ENCODE data around the gene TRIP12. TPM values are rescaled to one million over a fixed set of nuclear protein-coding genes. Genes with fewer than 3 reads are reported as not detected.

TRIP12 gene
- total and polyA plus RNA-seq, 2 of the 13 experiments (the other 11 are each of a cell fraction or from before 2014, with no cell fraction given) = 72.1 to 153 TPM

GRCh38 chr2:229921101-229921891 is 513 bp downstream of the TRIP12 start (continued):
- TF ChIP-seq SNAPC4 (CRISPR knock-in tag; IDR thresholded peaks at IDR 0.05) = no peak
- TF ChIP-seq GABPA (IDR thresholded peaks at IDR 0.05; ENCODE audit: low read depth, low read length) = peak; percentile 88
- TF ChIP-seq GABPA (CRISPR knock-in tag; IDR thresholded peaks at IDR 0.05; ENCODE audit: low read depth) = peak; percentile 97
- no peak for TF ChIP-seq MAFF (IDR thresholded peaks at IDR 0.05; ENCODE audit: low read depth, low read length)
- 0 out of 2 replicates have a peak, but pooled peaks have one; percentile 40 for TF ChIP-seq SNAPC2 (CRISPR knock-in tag; IDR thresholded peaks at IDR 0.05)
- no peak for TF ChIP-seq BCL6 (CRISPR knock-in tag; IDR thresholded peaks at IDR 0.05)
- TF ChIP-seq AHDC1 (CRISPR knock-in tag; IDR thresholded peaks at IDR 0.05; ENCODE audit: borderline replicate concordance) = peak; percentile 54; the same call in 1 of the 2 replicates
- peak; percentile 11; the same call in 1 of the 2 replicates for TF ChIP-seq CEBPB (IDR thresholded peaks at IDR 0.05; ENCODE audit: borderline replicate concordance, low read depth, low read length)
- peak; percentile 63 for TF ChIP-seq ZFP37 (CRISPR knock-in tag; IDR thresholded peaks at IDR 0.05; ENCODE audit: borderline replicate concordance)
- TF ChIP-seq, protein P1, sequence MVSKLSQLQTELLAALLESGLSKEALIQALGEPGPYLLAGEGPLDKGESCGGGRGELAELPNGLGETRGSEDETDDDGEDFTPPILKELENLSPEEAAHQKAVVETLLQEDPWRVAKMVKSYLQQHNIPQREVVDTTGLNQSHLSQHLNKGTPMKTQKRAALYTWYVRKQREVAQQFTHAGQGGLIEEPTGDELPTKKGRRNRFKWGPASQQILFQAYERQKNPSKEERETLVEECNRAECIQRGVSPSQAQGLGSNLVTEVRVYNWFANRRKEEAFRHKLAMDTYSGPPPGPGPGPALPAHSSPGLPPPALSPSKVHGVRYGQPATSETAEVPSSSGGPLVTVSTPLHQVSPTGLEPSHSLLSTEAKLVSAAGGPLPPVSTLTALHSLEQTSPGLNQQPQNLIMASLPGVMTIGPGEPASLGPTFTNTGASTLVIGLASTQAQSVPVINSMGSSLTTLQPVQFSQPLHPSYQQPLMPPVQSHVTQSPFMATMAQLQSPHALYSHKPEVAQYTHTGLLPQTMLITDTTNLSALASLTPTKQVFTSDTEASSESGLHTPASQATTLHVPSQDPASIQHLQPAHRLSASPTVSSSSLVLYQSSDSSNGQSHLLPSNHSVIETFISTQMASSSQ (IDR thresholded peaks at IDR 0.05; ENCODE audit: low read depth) = no peak
- TF ChIP-seq, protein P1 (CRISPR knock-in tag; IDR thresholded peaks at IDR 0.05; ENCODE audit: borderline replicate concordance) = 0 out of 2 replicates have a peak, but pooled peaks have one; percentile 27
- TF ChIP-seq ZNF768 (CRISPR knock-in tag; IDR thresholded peaks at IDR 0.05) = no peak
